OCI-LY7 (cell line): ENCODE data around the gene CIP2A. TPM values are rescaled to one million over a fixed set of nuclear protein-coding genes. Genes with fewer than 3 reads are reported as not detected.

ENCODE experiments used
- BruUV-seq: library from RNA; stranded (reverse); fragments of 400-500 nt; replicated peaks from 2 replicates; lab custom pipeline; 2021; lab: Mats Ljungman, UMichigan
- CTCF ChIA-PET: fragments of 300-600 bp; sonication (Branson Sonifier 250); formaldehyde crosslinking; loops from one replicate; lab custom pipeline; 2022; ENCODE audit warnings: antibody characterized with exemption; ENCODE audit not compliant: unreplicated experiment; lab: Charles Lee
- POLR2A ChIA-PET: fragments of 300-600 bp; sonication (Branson Sonifier 250); formaldehyde crosslinking; loops from one replicate; lab custom pipeline; 2022; ENCODE audit warnings: antibody characterized with exemption; lab: Charles Lee
- DNase-seq: peaks from one replicate; pipeline ENCODE4 v3.0.0-alpha.2; 2015; ENCODE audit warnings: low spot score
- H2AFZ ChIP-seq: fragments of 200-600 bp; sonication (generic), shearing (Covaris generic); 2 replicates; pipeline ENCODE4 v1.6.1; 2014; ENCODE audit warnings: mild to moderate bottlenecking, antibody characterized with exemption, low read length, moderate library complexity
- H3K27ac ChIP-seq: fragments of 200-600 bp; sonication (generic); 2 replicates; pipeline ENCODE4 v1.5.1; 2014; ENCODE audit warnings: mixed run types, low read depth, mild to moderate bottlenecking, moderate library complexity, low read length, inconsistent platforms; ENCODE audit not compliant: poor library complexity, severe bottlenecking
- H3K36me3 ChIP-seq: fragments of 200-600 bp; sonication (generic); 2 replicates; pipeline ENCODE4 v1.6.1; 2014; ENCODE audit warnings: mild to moderate bottlenecking, antibody characterized with exemption, low read length, moderate library complexity, mixed read lengths; ENCODE audit not compliant: insufficient read depth
- H3K4me1 ChIP-seq: fragments of 200-600 bp; sonication (generic); 2 replicates; pipeline ENCODE4 v1.5.1; 2014; ENCODE audit warnings: mild to moderate bottlenecking, low read length; ENCODE audit not compliant: insufficient read depth, poor library complexity, severe bottlenecking
- H3K4me2 ChIP-seq: fragments of 200-600 bp; sonication (generic); 2 replicates; pipeline ENCODE4 v1.6.1; 2014; ENCODE audit warnings: mild to moderate bottlenecking, low read length
- H3K4me3 ChIP-seq: fragments of 200-600 bp; sonication (generic); 2 replicates; pipeline ENCODE4 v1.5.1; 2014; ENCODE audit warnings: mild to moderate bottlenecking, low read depth, low read length; ENCODE audit not compliant: poor library complexity, severe bottlenecking
- H3K79me2 ChIP-seq: fragments of 200-600 bp; sonication (generic); 2 replicates; pipeline ENCODE4 v1.6.1; 2016; ENCODE audit warnings: low read depth, mild to moderate bottlenecking, low read length, moderate library complexity, mixed read lengths; ENCODE audit not compliant: insufficient read depth
- H3K9me2 ChIP-seq: fragments of 200-600 bp; sonication (generic); 2 replicates; pipeline ENCODE4 v1.6.1; 2016; ENCODE audit warnings: mild to moderate bottlenecking, low read length, mixed read lengths; ENCODE audit not compliant: insufficient read depth
- H3K9me3 ChIP-seq: fragments of 200-600 bp; sonication (generic); 2 replicates; pipeline ENCODE4 v1.6.1; 2014; ENCODE audit warnings: mild to moderate bottlenecking, mixed run types, low read length, mixed read lengths
- H4K20me1 ChIP-seq: fragments of 200-600 bp; sonication (generic); 2 replicates; pipeline ENCODE4 v1.6.1; 2014; ENCODE audit warnings: mild to moderate bottlenecking, antibody characterized with exemption, low read length, moderate library complexity, mixed read lengths; ENCODE audit not compliant: insufficient read depth
- CTCF ChIP-seq: fragments of 200-600 bp; sonication (generic); conservative IDR thresholded peaks from 2 replicates; pipeline ENCODE4 v1.5.1; 2014; ENCODE audit warnings: mild to moderate bottlenecking, antibody characterized with exemption, low read length, moderate library complexity, mixed read lengths
- EZH2phosphoT487 ChIP-seq: fragments of 200-600 bp; sonication (generic); IDR thresholded peaks from 2 replicates; pipeline ENCODE4 v1.6.1; 2018; ENCODE audit warnings: low read depth, borderline replicate concordance, mild to moderate bottlenecking, mixed run types, antibody characterized with exemption, low read length, moderate library complexity, mixed read lengths
- intact Hi-C: fragments of 100-400 bp; cut with micrococcal nuclease; formaldehyde crosslinking; loops from one replicate; pipeline ENCODE4 v1.10.0; 2022; ENCODE audit not compliant: unreplicated experiment
- total RNA-seq, 2 experiments: library from RNA; depleted of rRNA in 1 of 2; stranded (reverse); fragments of >200 nt in 1 of 2; shearing (Covaris generic) in 1 of 2; gene quantifications; 2 replicates each; pipeline ENCODE4 v1.2.3, GENCODE V29; 2014 to 2022

CIP2A gene
- total RNA-seq, 2 experiments from 2014 or later, result 71.6 to 74.1 TPM

GRCh38 chr3:108598375-108598774 lies 9.1 kb upstream of the CIP2A start:
- TF ChIP-seq CTCF (no peak), EZH2phosphoT487 (no peak)
- intact Hi-C loops, result no loop called here
- CTCF ChIA-PET, result no interaction called here
- no peak overlapping the region for H2AFZ ChIP-seq
- BruUV-seq, result no TSS peak
- H3K4me1 ChIP-seq, result peaks cover 6% of the 10 kb centered on the region
- peaks cover 13% of the 10 kb centered on the region for H3K9me3 ChIP-seq
- H3K79me2 ChIP-seq, result no peaks in the 10 kb centered on the region
- no peak overlapping the region for H3K4me2 ChIP-seq
- DNase-seq, result no peak
- peaks cover 10% of the 10 kb centered on the region; the same call in 1 of the 2 replicates for H3K36me3 ChIP-seq
- H4K20me1 ChIP-seq, result no peaks in the 10 kb centered on the region
- no peak overlapping the region for H3K4me3 ChIP-seq
- no peaks in the 10 kb centered on the region for H3K9me2 ChIP-seq
- POLR2A ChIA-PET, result interaction anchor here (0.7 to 2.9 kb wide), 5 partner anchors 9 to 42 kb away, joined by 3 to 26 read pairs (median 3); partner anchors contain the start of genes CIP2A and DZIP3
- H3K27ac ChIP-seq, result no peak overlapping the region

GRCh38 chr3:108595321-108595720 lies 6.1 kb upstream of the CIP2A start:
- POLR2A ChIA-PET, result no interaction called here
- Histone ChIP-seq H3K79me2 (peaks cover 19% of the 10 kb centered on the region), H4K20me1 (no peaks in the 10 kb centered on the region), H3K4me3 (no peak overlapping the region), H3K36me3 (no peaks in the 10 kb centered on the region; the same call in 1 of the 2 replicates), H3K4me2 (no peak overlapping the region), H3K27ac (no peak overlapping the region), H3K9me2 (no peaks in the 10 kb centered on the region), H3K9me3 (no peaks in the 10 kb centered on the region), H3K4me1 (peaks cover 21% of the 10 kb centered on the region), H2AFZ (no peak overlapping the region)
- BruUV-seq, result no TSS peak
- TF ChIP-seq CTCF, result no peak
- no peak for TF ChIP-seq EZH2phosphoT487
- DNase-seq, result no peak
- intact Hi-C loops, result no loop called here
- CTCF ChIA-PET, result no interaction called here

GRCh38 chr3:108590460-108590859 lies 1.2 kb upstream of the CIP2A start:
- POLR2A ChIA-PET, result interaction anchor here (0.7 to 3.7 kb wide), 11 partner anchors 8 to 920 kb away, joined by 3 to 34 read pairs (median 4); no protein-coding TSS in a partner anchor
- peak; percentile 41 for DNase-seq

More at GRCh38 chr3:108590460-108590859, 1.2 kb upstream of the CIP2A start:
- peak overlapping the region; percentile 84; the same call in 1 of the 2 replicates for H2AFZ ChIP-seq
- peak overlapping the region; percentile 93 for H3K4me3 ChIP-seq
- peak overlapping the region; percentile 97 for H3K4me2 ChIP-seq
- intact Hi-C loops, result no loop called here
- peaks cover 23% of the 10 kb centered on the region for H4K20me1 ChIP-seq
- peaks cover 36% of the 10 kb centered on the region for H3K4me1 ChIP-seq
- peaks cover 23% of the 10 kb centered on the region for H3K36me3 ChIP-seq
- no peaks in the 10 kb centered on the region for H3K9me2 ChIP-seq
- H3K27ac ChIP-seq, result peak overlapping the region; percentile 87
- no peaks in the 10 kb centered on the region for H3K9me3 ChIP-seq
- CTCF ChIA-PET, result no interaction called here
- TF ChIP-seq CTCF (no peak), EZH2phosphoT487 (no peak)
- no TSS peak for BruUV-seq
- peaks cover 64% of the 10 kb centered on the region for H3K79me2 ChIP-seq
